ENCODE results near the gene TBL2.

The TBL2 gene

GRCh38 chr7:73593207-73594045 lies 15.0 kb upstream of the TBL2 start:
- no peak for DNase-seq (ENCODE audit: low read depth in 1 of 2, low spot score in 1 of 2)
- no peak for TF ChIP-seq GABPA (IDR thresholded peaks at IDR 0.05; ENCODE audit: low read depth)
- no peak for TF ChIP-seq REST (IDR thresholded peaks at IDR 0.05; ENCODE audit: insufficient replicate concordance, low read depth)
- TF ChIP-seq SPI1 (IDR thresholded peaks at IDR 0.05; ENCODE audit: borderline replicate concordance, low read depth), result no peak
- no peak for TF ChIP-seq POLR2AphosphoS5 (IDR thresholded peaks at IDR 0.05; ENCODE audit: low read depth)
- no peak for TF ChIP-seq CTCF (IDR thresholded peaks at IDR 0.05; ENCODE audit: insufficient read depth, low read length)
- no peak overlapping the region for H3K4me3 ChIP-seq (replicated peaks; ENCODE audit: insufficient read depth, low read length)
- no peak overlapping the region for H3K27ac ChIP-seq (replicated peaks)
- H3K27me3 ChIP-seq (ENCODE audit: insufficient read depth, poor library complexity, severe bottlenecking), result peaks cover 3% of the 10 kb centered on the region

- H3K4me3 ChIP-seq (replicated peaks; ENCODE audit: insufficient read depth, low read length), result no peak overlapping the region
- DNase-seq (ENCODE audit: low read depth in 1 of 2, low spot score in 1 of 2), result no peak
- no peak overlapping the region for H3K27ac ChIP-seq (replicated peaks)
- H3K27me3 ChIP-seq (ENCODE audit: insufficient read depth, poor library complexity, severe bottlenecking), result no peaks in the 10 kb centered on the region
- no peak for TF ChIP-seq REST (IDR thresholded peaks at IDR 0.05; ENCODE audit: insufficient replicate concordance, low read depth)
- TF ChIP-seq CTCF (IDR thresholded peaks at IDR 0.05; ENCODE audit: insufficient read depth, low read length), result no peak
- TF ChIP-seq GABPA (IDR thresholded peaks at IDR 0.05; ENCODE audit: low read depth), result no peak
- TF ChIP-seq SPI1 (IDR thresholded peaks at IDR 0.05; ENCODE audit: borderline replicate concordance, low read depth), result no peak
- TF ChIP-seq POLR2AphosphoS5 (IDR thresholded peaks at IDR 0.05; ENCODE audit: low read depth), result no peak
These were observed 8.5 kb upstream of the TBL2 start for GRCh38 chr7:73586911-73587310.

GRCh38 chr7:73585196-73585595 lies 6.8 kb upstream of the TBL2 start:
- no peak for TF ChIP-seq POLR2AphosphoS5 (IDR thresholded peaks at IDR 0.05; ENCODE audit: low read depth)
- no peak for TF ChIP-seq CTCF (IDR thresholded peaks at IDR 0.05; ENCODE audit: insufficient read depth, low read length)
- TF ChIP-seq SPI1 (IDR thresholded peaks at IDR 0.05; ENCODE audit: borderline replicate concordance, low read depth), result no peak
- TF ChIP-seq GABPA (IDR thresholded peaks at IDR 0.05; ENCODE audit: low read depth), result no peak
- no peak for TF ChIP-seq REST (IDR thresholded peaks at IDR 0.05; ENCODE audit: insufficient replicate concordance, low read depth)
- DNase-seq (ENCODE audit: low read depth in 1 of 2, low spot score in 1 of 2), result no peak
- Histone ChIP-seq H3K4me3 (replicated peaks; ENCODE audit: insufficient read depth, low read length) (no peak overlapping the region), H3K27me3 (ENCODE audit: insufficient read depth, poor library complexity, severe bottlenecking) (no peaks in the 10 kb centered on the region), H3K27ac (replicated peaks) (no peak overlapping the region)
